Right lobe of liver (tissue), 6 donors: ENCODE measurements around the gene RINL. TPM values are rescaled to one million over a fixed set of nuclear protein-coding genes. Genes with fewer than 3 reads are reported as not detected.
A peak's percentile ranks its signal among the peaks of the same experiment; 100 is the strongest.

Experiments used
- ATAC-seq, 4 donors: fragments of 200-7000 bp; cut with Tn5 transposase; one replicate each; pipeline ENCODE4 v1.9.1; 2020; ENCODE audit warnings: mild to moderate bottlenecking in 4 of 4, moderate library complexity in 4 of 4
- DNase-seq, 3 donors: peaks; one replicate each; pipeline ENCODE4 v3.0.0-alpha.2; 2020
- H3K27ac ChIP-seq, 3 donors: fragments of 200-600 bp; one replicate each; pipeline ENCODE4 v1.8.0; 2022
- H3K27me3 ChIP-seq, 2 donors: fragments of 200-600 bp; one replicate each; pipeline ENCODE4 v1.8.0; 2022
- H3K36me3 ChIP-seq, 4 donors: fragments of 200-600 bp; sonication (generic) in 1 of 4; one replicate each; pipeline versions ENCODE4 v1.5.1 to v1.8.0; 2017 to 2022; ENCODE audit warnings: control low read depth in 1 of 4
- H3K4me1 ChIP-seq, 4 donors: fragments of 200-600 bp; sonication (generic) in 1 of 4; one replicate each; pipeline versions ENCODE4 v1.5.1 to v1.8.0; 2017 to 2022; ENCODE audit warnings: control low read depth in 1 of 4
- H3K4me3 ChIP-seq, 3 donors: fragments of 200-600 bp; one replicate each; pipeline ENCODE4 v1.8.0; 2022
- H3K9me3 ChIP-seq, 4 donors: fragments of 200-600 bp; sonication (generic) in 1 of 4; one replicate each; pipeline versions ENCODE4 v1.5.1 to v1.8.0; 2017 to 2022; ENCODE audit warnings: control low read depth in 1 of 4
- POLR2A ChIP-seq: fragments of 450-650 bp; IDR thresholded peaks from one replicate; pipeline ENCODE4 v1.6.1; 2017; ENCODE audit warnings: antibody characterized with exemption, mild to moderate bottlenecking
- WGBS: methylation state at CpG from one replicate; pipeline ENCODE4 v1.1.6; 2018; ENCODE audit warnings: low coverage, low lambda C conversion rate; ENCODE audit not compliant: insufficient coverage; ENCODE audit errors: missing lambda C conversion rate; 5-methylcytosine and 5-hydroxymethylcytosine counted together
- intact Hi-C, 2 donors: fragments of 100-400 bp; cut with DNase I; formaldehyde crosslinking; loops; one replicate each; pipeline versions ENCODE4 v1.11.2 to v1.14.1; 2022
- total RNA-seq, 6 experiments: library from RNA; depleted of rRNA in 2 of 6; stranded (reverse); fragments of >200 nt in 2 of 6; fragmentation: NEBNext Ultra II Directional in 3 of 6; extraction: Animal tissue kit (Norgen Biotek cat#: 25700) in 3 of 6; gene quantifications; one replicate each; pipeline versions ENCODE4 v1.1.0 to v1.2.4, GENCODE V29; 2016 to 2023
- TF ChIP-seq, protein P1 (sequence below), 4 donors: fragments of 200-600 bp in 3 of 4; fragments of 450-650 bp in 1 of 4; IDR thresholded peaks; one replicate each; pipeline versions ENCODE4 v1.5.1 to v1.8.0; 2016 to 2022; ENCODE audit warnings: antibody characterized with exemption in 4 of 4, mild to moderate bottlenecking in 2 of 4
- donor health status: DM: no; HTN: yes; CAD: no.
- donor health status: DM: no; HTN: no; CAD: no.
- donor health status: DM: no; HTN: no; CAD: no.
- donor health status: DM: no; HTN: yes; CAD: no.
- donor health status: DM: no; HTN: yes; CAD: no.

Gene RINL
- total RNA-seq, 6 experiments from 2014 or later = 3.3 to 13.8 (median 5.5) TPM

GRCh38 chr19:38842439-38843174, 35.5 kb downstream of the RINL start:
- no peak overlapping the region for H3K4me3 ChIP-seq
- ATAC-seq = peak in 3 of 4 donors; percentile 16 to 46 (median 27)
- peaks cover 0 to 82% (median 32%) of the 10 kb centered on the region in 4 donors for H3K4me1 ChIP-seq
- TF ChIP-seq, protein P1, sequence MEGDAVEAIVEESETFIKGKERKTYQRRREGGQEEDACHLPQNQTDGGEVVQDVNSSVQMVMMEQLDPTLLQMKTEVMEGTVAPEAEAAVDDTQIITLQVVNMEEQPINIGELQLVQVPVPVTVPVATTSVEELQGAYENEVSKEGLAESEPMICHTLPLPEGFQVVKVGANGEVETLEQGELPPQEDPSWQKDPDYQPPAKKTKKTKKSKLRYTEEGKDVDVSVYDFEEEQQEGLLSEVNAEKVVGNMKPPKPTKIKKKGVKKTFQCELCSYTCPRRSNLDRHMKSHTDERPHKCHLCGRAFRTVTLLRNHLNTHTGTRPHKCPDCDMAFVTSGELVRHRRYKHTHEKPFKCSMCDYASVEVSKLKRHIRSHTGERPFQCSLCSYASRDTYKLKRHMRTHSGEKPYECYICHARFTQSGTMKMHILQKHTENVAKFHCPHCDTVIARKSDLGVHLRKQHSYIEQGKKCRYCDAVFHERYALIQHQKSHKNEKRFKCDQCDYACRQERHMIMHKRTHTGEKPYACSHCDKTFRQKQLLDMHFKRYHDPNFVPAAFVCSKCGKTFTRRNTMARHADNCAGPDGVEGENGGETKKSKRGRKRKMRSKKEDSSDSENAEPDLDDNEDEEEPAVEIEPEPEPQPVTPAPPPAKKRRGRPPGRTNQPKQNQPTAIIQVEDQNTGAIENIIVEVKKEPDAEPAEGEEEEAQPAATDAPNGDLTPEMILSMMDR (IDR thresholded peaks at IDR 0.05) = no peak
- no peak for TF ChIP-seq POLR2A
- H3K9me3 ChIP-seq = no peaks in the 10 kb centered on the region
- H3K27ac ChIP-seq = peak overlapping the region in 1 of 3 donors; percentile 62
- H3K27me3 ChIP-seq = no peaks in the 10 kb centered on the region
- intact Hi-C loops = no loop called here
- DNase-seq = peak in 1 of 3 donors; percentile 44
- 48% methylated on average over 8 of the region's 17 CpGs for WGBS
- peaks cover 43 to 97% (median 65%) of the 10 kb centered on the region in 4 donors for H3K36me3 ChIP-seq

GRCh38 chr19:38841787-38842438, 36.2 kb downstream of the RINL start:
- Histone ChIP-seq H3K4me1 (peaks cover 0 to 83% (median 34%) of the 10 kb centered on the region in 4 donors), H3K9me3 (no peaks in the 10 kb centered on the region), H3K4me3 (no peak overlapping the region), H3K36me3 (peaks cover 37 to 99% (median 69%) of the 10 kb centered on the region in 4 donors), H3K27ac (peak overlapping the region in 2 of 3 donors; percentile 20 to 62), H3K27me3 (no peaks in the 10 kb centered on the region)
- DNase-seq (peak in 1 of 3 donors; percentile 56), ATAC-seq (peak in 3 of 4 donors; percentile 11 to 33 (median 22))
- intact Hi-C loops = no loop called here
- TF ChIP-seq, protein P1 (IDR thresholded peaks at IDR 0.05) = no peak
- TF ChIP-seq POLR2A = peak; percentile 18
- WGBS = 69% methylated on average over 17 of the region's 19 CpGs

GRCh38 chr19:38841180-38841766, 36.8 kb downstream of the RINL start:
- no peak for TF ChIP-seq POLR2A
- TF ChIP-seq, protein P1 (IDR thresholded peaks at IDR 0.05) = no peak
- peak overlapping the region in 2 of 3 donors; percentile 20 to 62 for H3K27ac ChIP-seq
- intact Hi-C loops = no loop called here

GRCh38 chr19:38840583-38840968, 37.5 kb downstream of the RINL start:
- WGBS = 90% methylated on average over 4 of the region's 5 CpGs
- Histone ChIP-seq H3K27ac (peak overlapping the region in 1 of 3 donors; percentile 62), H3K4me1 (peaks cover 0 to 85% (median 41%) of the 10 kb centered on the region in 4 donors), H3K27me3 (no peaks in the 10 kb centered on the region), H3K9me3 (no peaks in the 10 kb centered on the region), H3K36me3 (peaks cover 26 to 99% (median 66%) of the 10 kb centered on the region in 4 donors), H3K4me3 (no peak overlapping the region)
- no peak for ATAC-seq
- intact Hi-C loops = no loop called here
- DNase-seq = peak in 2 of 3 donors; percentile 13 to 21
- TF ChIP-seq POLR2A = no peak
- TF ChIP-seq, protein P1 (IDR thresholded peaks at IDR 0.05) = no peak

More at GRCh38 chr19:38841180-38841766, 36.8 kb downstream of the RINL start:
- Histone ChIP-seq H3K9me3 (no peaks in the 10 kb centered on the region), H3K4me1 (peaks cover 0 to 85% (median 37%) of the 10 kb centered on the region in 4 donors), H3K27me3 (no peaks in the 10 kb centered on the region), H3K4me3 (no peak overlapping the region), H3K36me3 (peaks cover 33 to 99% (median 67%) of the 10 kb centered on the region in 4 donors)
- WGBS = 78% methylated on average over 11 of the region's 12 CpGs
- ATAC-seq (peak in 1 of 4 donors; percentile 4), DNase-seq (no peak)
